Measurements from ENCODE around the gene COTL1. TPM values are rescaled to one million over a fixed set of nuclear protein-coding genes. Genes with fewer than 3 reads are reported as not detected.
"Not testable (repeated sequence)": the region's sequence is repeated elsewhere in the genome, so short reads cannot be mapped to it uniquely, and the experiment has no call there.

The COTL1 gene
- total and polyA plus RNA-seq, 11 donors: 5.2 to 120 (median 11.0) TPM

DNA sequence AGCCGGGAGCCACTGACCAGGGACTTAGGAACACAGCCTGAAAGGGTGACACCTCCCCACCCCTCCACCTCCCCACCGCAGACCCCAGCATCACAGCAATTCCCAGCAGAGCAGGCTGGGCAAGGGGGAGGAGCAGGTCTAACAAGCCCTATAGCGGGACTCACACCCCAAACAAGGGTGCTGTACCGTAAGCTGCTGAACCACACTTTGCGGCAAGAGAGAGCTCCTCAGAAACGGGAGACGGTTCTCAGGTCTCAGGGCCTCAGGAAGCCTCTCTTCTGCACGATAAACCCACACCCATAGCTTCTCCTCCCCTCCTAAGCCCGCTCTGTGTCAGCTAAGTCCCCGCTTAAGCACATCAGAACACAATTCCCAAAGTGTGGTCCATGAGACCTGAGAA is 11.7 kb upstream of the COTL1 start:
- peaks cover 0 to 20% (median 10%) of the 10 kb centered on the region in 12 donors for H3K4me1 ChIP-seq
- no peak overlapping the region for H3K27ac ChIP-seq
- no peak for DNase-seq
- no peaks in the 10 kb centered on the region for H3K9me3 ChIP-seq
- no peaks in the 10 kb centered on the region for H3K27me3 ChIP-seq
- H3K4me3 ChIP-seq: no peak overlapping the region
- no peaks in the 10 kb centered on the region for H3K36me3 ChIP-seq
- 73 to 81% (median 76%) methylated on average over 10 of the region's 10 CpGs for WGBS, 4 donors
- intact Hi-C loops (cut with DNase I): no loop called here
- no peak for ATAC-seq
- TF ChIP-seq CTCF (IDR thresholded peaks at IDR 0.05) (no peak), POLR2A (IDR thresholded peaks at IDR 0.05) (no peak)

- Histone ChIP-seq H3K27me3 (no peaks in the 10 kb centered on the region), H3K4me1 (peaks cover 0 to 10% (median 3%) of the 10 kb centered on the region in 12 donors), H3K4me3 (no peak overlapping the region), H3K27ac (no peak overlapping the region), H3K9me3 (no peaks in the 10 kb centered on the region), H3K36me3 (no peaks in the 10 kb centered on the region)
- TF ChIP-seq CTCF (IDR thresholded peaks at IDR 0.05) (no peak), POLR2A (IDR thresholded peaks at IDR 0.05) (no peak)
- DNase-seq (no peak), ATAC-seq (no peak)
- intact Hi-C loops (cut with DNase I): no loop called here
- WGBS, 4 donors: 59 to 74% (median 68%) methylated on average over 7 of the region's 7 CpGs
These were observed 10.4 kb upstream of the COTL1 start for GRCh38 chr16:84628226-84628731.

- H3K4me3 ChIP-seq: no peak overlapping the region
- H3K4me1 ChIP-seq: peaks cover 0 to 8% (median 0%) of the 10 kb centered on the region in 12 donors
- H3K27ac ChIP-seq: no peak overlapping the region
- 93 to 94% (median 93%) methylated on average over 6 of the region's 6 CpGs for WGBS, 4 donors
- TF ChIP-seq CTCF (IDR thresholded peaks at IDR 0.05) (no peak), POLR2A (IDR thresholded peaks at IDR 0.05) (no peak)
- no peaks in the 10 kb centered on the region for H3K27me3 ChIP-seq
- no peaks in the 10 kb centered on the region for H3K36me3 ChIP-seq
- ATAC-seq: no peak
- no peak for DNase-seq
- H3K9me3 ChIP-seq: no peaks in the 10 kb centered on the region
- intact Hi-C loops (cut with DNase I): loop anchor here in 1 of 10 donors (2.0 kb wide), 1 partner anchor 101 kb away; no protein-coding TSS in a partner anchor
These were observed 7.7 kb upstream of the COTL1 start for GRCh38 chr16:84625556-84625955.

GRCh38 chr16:84620913-84621312 is 3.0 kb upstream of the COTL1 start:
- 78 to 84% (median 80%) methylated on average over 10 of the region's 10 CpGs for WGBS, 4 donors
- not testable (repeated sequence) for H3K9me3 ChIP-seq, H3K36me3 ChIP-seq, ATAC-seq, H3K27ac ChIP-seq, H3K27me3 ChIP-seq, H3K4me3 ChIP-seq, DNase-seq
- intact Hi-C loops (cut with DNase I): loop anchor here in 4 of 10 donors (1.0 to 5.0 kb wide), 4 partner anchors 51 to 116 kb away; no protein-coding TSS in a partner anchor
- H3K4me1 ChIP-seq: peaks cover 0 to 30% (median 12%) of the 10 kb centered on the region in 12 donors

Data from heart left ventricle (tissue), 16 donors.